OCI-LY3 (cell line): Measurements from ENCODE around the gene PNLIPRP3.

Source experiments
- H2AFZ ChIP-seq: fragments of 200-600, 300-600 bp; shearing (Covaris generic); 2 replicates; pipeline ENCODE4 v1.6.0; 2014; ENCODE audit warnings: antibody characterized with exemption, low read depth, low read length
- H3K27ac ChIP-seq: fragments of 200-600, 300-600 bp; sonication (generic); 2 replicates; pipeline ENCODE4 v1.5.1; 2014; ENCODE audit warnings: mild to moderate bottlenecking, low read length, moderate library complexity, mixed read lengths
- H3K27me3 ChIP-seq: fragments of 200-600, 300-600 bp; sonication (generic); 2 replicates; pipeline ENCODE4 v1.6.1; 2014; ENCODE audit warnings: low read depth, low read length, mixed read lengths
- H3K36me3 ChIP-seq: fragments of 200-600, 300-600 bp; sonication (generic); replicated peaks from 2 replicates; pipeline ENCODE3; 2014; ENCODE audit warnings: low read depth, low read length, mixed read lengths
- H3K4me1 ChIP-seq: fragments of 300-600, 200-600 bp; sonication (generic); 2 replicates; pipeline ENCODE4 v1.6.1; 2014; ENCODE audit warnings: low read length, mixed read lengths
- H3K4me2 ChIP-seq: fragments of 200-600, 300-600 bp; sonication (generic); 2 replicates; pipeline ENCODE4 v1.6.1; 2014; ENCODE audit warnings: low read length, mixed read lengths
- H3K4me3 ChIP-seq: fragments of 300-600, 200-600 bp; sonication (generic); 2 replicates; pipeline ENCODE4 v1.5.1; 2014; ENCODE audit warnings: antibody characterized with exemption, mild to moderate bottlenecking, low read length, moderate library complexity
- H3K79me2 ChIP-seq: fragments of 300-600, 200-600 bp; shearing (Covaris generic); 2 replicates; pipeline ENCODE4 v1.6.1; 2014; ENCODE audit warnings: mild to moderate bottlenecking, low read length, mixed read lengths
- H3K9ac ChIP-seq: fragments of 300-600, 200-600 bp; shearing (Covaris generic); 2 replicates; pipeline ENCODE4 v1.6.0; 2014; ENCODE audit warnings: mild to moderate bottlenecking, low read length, moderate library complexity
- H3K9me3 ChIP-seq: fragments of 200-600, 300-600 bp; shearing (Covaris generic); 2 replicates; pipeline ENCODE4 v1.6.1; 2014; ENCODE audit warnings: low read length, mixed read lengths; ENCODE audit not compliant: insufficient read depth
- H4K20me1 ChIP-seq: fragments of 200-600, 300-600 bp; sonication (generic); 2 replicates; pipeline ENCODE4 v1.6.1; 2016; ENCODE audit warnings: low read length, mixed read lengths; ENCODE audit not compliant: insufficient read depth
- CTCF ChIP-seq: fragments of 200-600, 300-600 bp; sonication (generic); IDR thresholded peaks from 2 replicates; pipeline ENCODE4 v1.5.1; 2014; ENCODE audit warnings: antibody characterized with exemption, low read length, low read depth
- EZH2phosphoT487 ChIP-seq: fragments of 200-600 bp; shearing (Covaris generic); IDR thresholded peaks from 2 replicates; pipeline ENCODE4 v1.6.1; 2018; ENCODE audit warnings: antibody characterized with exemption, mixed run types, low read depth

PNLIPRP3 gene

GRCh38 chr10:116421815-116422214 is 5.8 kb upstream of the PNLIPRP3 start:
- H3K4me2 ChIP-seq, result no peak overlapping the region
- H4K20me1 ChIP-seq, result no peaks in the 10 kb centered on the region
- TF ChIP-seq EZH2phosphoT487 (no peak), CTCF (no peak)
- H3K36me3 ChIP-seq, result no peaks in the 10 kb centered on the region
- H2AFZ ChIP-seq, result no peak overlapping the region
- H3K9ac ChIP-seq, result no peak overlapping the region
- no peaks in the 10 kb centered on the region for H3K9me3 ChIP-seq
- H3K4me1 ChIP-seq, result no peaks in the 10 kb centered on the region
- H3K27ac ChIP-seq, result no peak overlapping the region
- H3K27me3 ChIP-seq, result no peaks in the 10 kb centered on the region
- H3K4me3 ChIP-seq, result no peak overlapping the region
- H3K79me2 ChIP-seq, result no peaks in the 10 kb centered on the region

DNA sequence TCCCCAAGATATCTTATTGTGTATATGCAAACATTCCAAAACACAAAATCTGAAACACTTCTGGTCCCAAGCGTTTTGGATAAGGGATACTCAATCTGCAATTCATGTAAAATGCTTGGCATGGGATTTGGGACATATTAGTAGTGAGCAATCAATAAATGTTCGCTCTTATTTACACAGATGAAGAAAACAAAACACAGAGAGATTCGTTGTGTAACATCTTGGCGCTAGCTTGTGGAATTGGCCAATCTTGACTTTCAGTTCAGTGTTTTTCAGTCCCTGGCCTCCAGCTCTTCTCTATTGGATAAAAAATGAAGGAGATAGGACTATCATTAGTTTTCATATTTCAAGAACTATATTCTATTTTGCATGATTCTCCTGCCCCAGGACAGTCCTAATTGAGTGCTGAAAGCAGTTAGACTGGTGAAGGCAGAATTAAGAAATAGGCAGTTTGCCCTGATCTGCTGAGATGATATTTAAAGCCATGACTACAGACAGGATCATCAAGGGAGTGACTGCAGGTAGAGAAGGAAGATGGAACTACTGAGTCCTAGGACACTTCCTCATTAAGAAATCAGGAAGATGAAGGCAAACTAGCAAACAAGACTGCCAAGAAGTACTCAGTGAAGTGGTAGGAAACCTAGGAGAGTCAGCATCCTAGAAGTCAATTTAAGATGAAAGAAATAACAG is 1.8 kb downstream of the PNLIPRP3 start:
- H3K4me3 ChIP-seq, result no peak overlapping the region
- H3K79me2 ChIP-seq, result no peaks in the 10 kb centered on the region
- H3K9ac ChIP-seq, result no peak overlapping the region
- H2AFZ ChIP-seq, result no peak overlapping the region
- no peaks in the 10 kb centered on the region for H3K27me3 ChIP-seq
- H3K4me2 ChIP-seq, result no peak overlapping the region
- no peaks in the 10 kb centered on the region for H3K9me3 ChIP-seq
- no peaks in the 10 kb centered on the region for H3K36me3 ChIP-seq
- H4K20me1 ChIP-seq, result no peaks in the 10 kb centered on the region
- H3K27ac ChIP-seq, result no peak overlapping the region
- H3K4me1 ChIP-seq, result no peaks in the 10 kb centered on the region
- TF ChIP-seq EZH2phosphoT487 (no peak), CTCF (no peak)

GRCh38 chr10:116430288-116430687 is 2.6 kb downstream of the PNLIPRP3 start:
- no peak overlapping the region for H3K9ac ChIP-seq
- no peaks in the 10 kb centered on the region for H3K27me3 ChIP-seq
- H3K4me3 ChIP-seq, result no peak overlapping the region
- H3K4me1 ChIP-seq, result no peaks in the 10 kb centered on the region
- H3K36me3 ChIP-seq, result no peaks in the 10 kb centered on the region
- no peak overlapping the region for H3K4me2 ChIP-seq
- H2AFZ ChIP-seq, result no peak overlapping the region
- no peak overlapping the region for H3K27ac ChIP-seq
- H4K20me1 ChIP-seq, result no peaks in the 10 kb centered on the region
- no peaks in the 10 kb centered on the region for H3K9me3 ChIP-seq
- TF ChIP-seq EZH2phosphoT487, result no peak
- TF ChIP-seq CTCF, result no peak
- H3K79me2 ChIP-seq, result no peaks in the 10 kb centered on the region

GRCh38 chr10:116431598-116431997 is 4.0 kb downstream of the PNLIPRP3 start:
- TF ChIP-seq CTCF (no peak), EZH2phosphoT487 (no peak)
- Histone ChIP-seq H3K36me3 (no peaks in the 10 kb centered on the region), H2AFZ (no peak overlapping the region), H3K4me2 (no peak overlapping the region), H3K9me3 (no peaks in the 10 kb centered on the region), H3K79me2 (no peaks in the 10 kb centered on the region), H3K9ac (no peak overlapping the region), H4K20me1 (no peaks in the 10 kb centered on the region), H3K4me3 (no peak overlapping the region), H3K4me1 (no peaks in the 10 kb centered on the region), H3K27me3 (no peaks in the 10 kb centered on the region), H3K27ac (no peak overlapping the region)
